HepG2 (cell line): ENCODE measurements around the gene RHCE. TPM values are rescaled to one million over a fixed set of nuclear protein-coding genes. Genes with fewer than 3 reads are reported as not detected.

Experiments
- ARNT ChIP-seq: fragments of 450-650 bp; IDR thresholded peaks from 2 replicates; pipeline ENCODE4 v1.6.1; 2017
- CEBPG ChIP-seq: IDR thresholded peaks from 2 replicates; pipeline ENCODE4 v1.6.1; 2016
- FOXM1 ChIP-seq: sonication (generic); formaldehyde crosslinking; IDR thresholded peaks from 2 replicates; pipeline ENCODE4 v1.5.0; 2020; ENCODE audit warnings: missing genetic modification reagents
- GATAD1 ChIP-seq: IDR thresholded peaks from 2 replicates; pipeline ENCODE4 v1.6.1; 2016; ENCODE audit warnings: missing genetic modification reagents, missing compliant biosample characterization
- KLF13 ChIP-seq: sonication (generic); formaldehyde crosslinking; IDR thresholded peaks from 2 replicates; pipeline ENCODE4 v1.4.0; 2020; ENCODE audit warnings: mild to moderate bottlenecking, missing genetic modification reagents
- KLF15 ChIP-seq: sonication (generic); formaldehyde crosslinking; IDR thresholded peaks from 2 replicates; pipeline ENCODE4 v1.8.1; 2023; ENCODE audit warnings: borderline replicate concordance, mild to moderate bottlenecking, inconsistent platforms, missing genetic modification reagents, mixed read lengths
- NCOR1 ChIP-seq: fragments of 200-600 bp; sonication (generic); IDR thresholded peaks from 2 replicates; pipeline ENCODE4 v1.7.0; 2017; ENCODE audit warnings: antibody characterized with exemption, low read length, borderline replicate concordance
- RBAK ChIP-seq: sonication (generic); formaldehyde crosslinking; IDR thresholded peaks from 2 replicates; pipeline ENCODE4 v1.5.1; 2020; ENCODE audit warnings: mild to moderate bottlenecking, missing genetic modification reagents
- ZBTB49 ChIP-seq: sonication (generic); formaldehyde crosslinking; IDR thresholded peaks from 2 replicates; pipeline ENCODE4 v1.4.0; 2020; ENCODE audit warnings: missing genetic modification reagents, borderline replicate concordance
- ZFX ChIP-seq: sonication (generic); formaldehyde crosslinking; IDR thresholded peaks from 2 replicates; pipeline ENCODE4 v1.4.0; 2020; ENCODE audit warnings: mild to moderate bottlenecking, low read depth, missing genetic modification reagents, moderate library complexity
- ZNF232 ChIP-seq: sonication (generic); formaldehyde crosslinking; IDR thresholded peaks from 2 replicates; pipeline ENCODE4 v1.4.0; 2020; ENCODE audit warnings: missing genetic modification reagents, borderline replicate concordance
- ZNF264 ChIP-seq: sonication (generic); formaldehyde crosslinking; IDR thresholded peaks from 2 replicates; pipeline ENCODE4 v1.4.0; 2020; ENCODE audit warnings: missing genetic modification reagents
- ZNF275 ChIP-seq: sonication (generic); formaldehyde crosslinking; IDR thresholded peaks from 2 replicates; pipeline ENCODE4 v1.8.0; 2022; ENCODE audit warnings: missing genetic modification reagents, mild to moderate bottlenecking, inconsistent platforms, borderline replicate concordance
- ZNF570 ChIP-seq: sonication (generic); formaldehyde crosslinking; IDR thresholded peaks from 2 replicates; pipeline ENCODE4 v1.4.0; 2020; ENCODE audit warnings: mild to moderate bottlenecking, missing genetic modification reagents, borderline replicate concordance
- ZNF660 ChIP-seq: sonication (generic); formaldehyde crosslinking; IDR thresholded peaks from 2 replicates; pipeline ENCODE4 v1.5.1; 2020; ENCODE audit warnings: mild to moderate bottlenecking, low read depth, missing genetic modification reagents, borderline replicate concordance
- polyA plus RNA-seq, 8 experiments: library from polyadenylated mRNA; depleted of rRNA in 3 of 8; stranded (reverse) in 7 of 8; unstranded in 1 of 8; fragments of >200 nt; fragmentation: Illumina TruSeq in 4 of 8; extraction: Trizol in 4 of 8; gene quantifications; 2 replicates each; pipeline versions ENCODE4 v1.2.1 to v1.2.3, GENCODE V29; 2011 to 2016; ENCODE audit warnings: low read depth in 4 of 8, missing spikeins in 1 of 8, mixed read lengths in 1 of 8; ENCODE audit not compliant: insufficient read depth in 1 of 8
- total RNA-seq, 5 experiments: library from RNA; depleted of rRNA; stranded (reverse); fragments of >200 nt; fragmentation: Illumina TruSeq; extraction: Trizol; gene quantifications; 2 replicates each; pipeline ENCODE4 v1.2.3, GENCODE V29; 2016; ENCODE audit warnings: low read depth in 1 of 5
- TF ChIP-seq, protein P1 (sequence below): sonication (generic); formaldehyde crosslinking; IDR thresholded peaks from 2 replicates; pipeline ENCODE4 v1.5.0; 2020; ENCODE audit warnings: mild to moderate bottlenecking, missing genetic modification reagents, borderline replicate concordance
- TF ChIP-seq, protein P2 (sequence below), 2 experiments: IDR thresholded peaks; 2 replicates each; pipeline ENCODE4 v1.6.1; 2011 to 2012; ENCODE audit warnings: low read length in 2 of 2, borderline replicate concordance in 1 of 2, low read depth in 1 of 2, mild to moderate bottlenecking in 1 of 2, moderate library complexity in 1 of 2

Gene RHCE
- total and polyA plus RNA-seq, 2 of the 13 experiments (the other 11 are each of a cell fraction or from before 2014, with no cell fraction given) = 0.30 TPM; not detected in 1

DNA sequence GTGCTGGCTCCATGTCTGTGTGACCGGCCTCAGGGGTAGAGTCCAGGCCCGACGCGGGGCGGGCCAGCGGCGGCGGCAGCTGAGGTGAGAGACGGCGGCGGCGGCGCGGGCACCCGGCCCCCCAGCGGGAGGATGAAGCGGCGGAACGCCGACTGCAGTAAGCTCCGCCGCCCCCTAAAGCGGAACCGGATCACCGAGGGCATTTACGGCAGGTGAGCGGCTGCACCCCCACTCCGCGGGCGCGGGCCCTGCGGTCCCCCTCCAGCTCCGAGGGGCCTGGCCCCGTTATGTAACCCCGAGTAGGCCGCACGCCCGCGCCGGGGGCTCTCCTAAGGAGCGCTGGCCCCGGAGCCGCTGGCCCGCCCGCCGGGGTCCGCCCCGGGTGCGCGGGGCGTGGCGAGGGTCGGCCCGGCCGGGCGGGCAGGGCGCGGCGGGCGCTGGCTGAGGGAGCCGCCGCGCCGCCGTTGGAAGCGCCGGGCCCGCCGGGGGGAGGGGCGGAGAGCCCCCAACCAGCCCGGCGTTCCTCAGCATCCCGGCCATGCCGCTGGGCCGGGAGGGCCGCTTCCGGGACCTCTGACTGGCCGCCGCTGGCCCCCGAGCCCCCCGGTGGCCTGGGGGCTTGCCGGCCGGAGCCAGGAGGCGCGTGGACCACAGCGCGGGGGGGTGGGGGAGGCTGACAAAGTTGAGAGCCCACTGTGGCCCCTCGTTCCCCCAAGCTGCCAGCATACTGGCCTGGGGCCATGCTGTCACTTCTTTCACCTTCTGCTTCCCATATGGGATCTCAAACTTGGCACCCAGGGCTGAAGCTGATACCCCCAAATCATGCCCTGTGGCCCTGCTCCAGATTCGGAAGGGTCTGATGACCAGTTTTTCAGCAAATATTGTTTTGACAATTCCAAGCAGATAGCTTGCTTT, 10.6 kb upstream of the RHCE start (continued):
- TF ChIP-seq, protein P1, sequence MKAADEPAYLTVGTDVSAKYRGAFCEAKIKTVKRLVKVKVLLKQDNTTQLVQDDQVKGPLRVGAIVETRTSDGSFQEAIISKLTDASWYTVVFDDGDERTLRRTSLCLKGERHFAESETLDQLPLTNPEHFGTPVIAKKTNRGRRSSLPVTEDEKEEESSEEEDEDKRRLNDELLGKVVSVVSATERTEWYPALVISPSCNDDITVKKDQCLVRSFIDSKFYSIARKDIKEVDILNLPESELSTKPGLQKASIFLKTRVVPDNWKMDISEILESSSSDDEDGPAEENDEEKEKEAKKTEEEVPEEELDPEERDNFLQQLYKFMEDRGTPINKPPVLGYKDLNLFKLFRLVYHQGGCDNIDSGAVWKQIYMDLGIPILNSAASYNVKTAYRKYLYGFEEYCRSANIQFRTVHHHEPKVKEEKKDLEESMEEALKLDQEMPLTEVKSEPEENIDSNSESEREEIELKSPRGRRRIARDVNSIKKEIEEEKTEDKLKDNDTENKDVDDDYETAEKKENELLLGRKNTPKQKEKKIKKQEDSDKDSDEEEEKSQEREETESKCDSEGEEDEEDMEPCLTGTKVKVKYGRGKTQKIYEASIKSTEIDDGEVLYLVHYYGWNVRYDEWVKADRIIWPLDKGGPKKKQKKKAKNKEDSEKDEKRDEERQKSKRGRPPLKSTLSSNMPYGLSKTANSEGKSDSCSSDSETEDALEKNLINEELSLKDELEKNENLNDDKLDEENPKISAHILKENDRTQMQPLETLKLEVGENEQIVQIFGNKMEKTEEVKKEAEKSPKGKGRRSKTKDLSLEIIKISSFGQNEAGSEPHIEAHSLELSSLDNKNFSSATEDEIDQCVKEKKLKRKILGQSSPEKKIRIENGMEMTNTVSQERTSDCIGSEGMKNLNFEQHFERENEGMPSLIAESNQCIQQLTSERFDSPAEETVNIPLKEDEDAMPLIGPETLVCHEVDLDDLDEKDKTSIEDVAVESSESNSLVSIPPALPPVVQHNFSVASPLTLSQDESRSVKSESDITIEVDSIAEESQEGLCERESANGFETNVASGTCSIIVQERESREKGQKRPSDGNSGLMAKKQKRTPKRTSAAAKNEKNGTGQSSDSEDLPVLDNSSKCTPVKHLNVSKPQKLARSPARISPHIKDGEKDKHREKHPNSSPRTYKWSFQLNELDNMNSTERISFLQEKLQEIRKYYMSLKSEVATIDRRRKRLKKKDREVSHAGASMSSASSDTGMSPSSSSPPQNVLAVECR (CRISPR knock-in tag) = peak; percentile 30; the same call in 1 of the 2 replicates
- no peak for TF ChIP-seq CEBPG (CRISPR knock-in tag)
- TF ChIP-seq RBAK (CRISPR knock-in tag) = no peak
- TF ChIP-seq ZNF275 = no peak
- no peak for TF ChIP-seq GATAD1
- no peak for TF ChIP-seq ARNT
- TF ChIP-seq FOXM1 (CRISPR knock-in tag) = no peak
- TF ChIP-seq ZFX (CRISPR knock-in tag) = peak; percentile 65; the same call in 1 of the 2 replicates
- TF ChIP-seq ZNF264 (CRISPR knock-in tag) = no peak
- TF ChIP-seq KLF15 (CRISPR knock-in tag) = no peak
- TF ChIP-seq, protein P2, sequence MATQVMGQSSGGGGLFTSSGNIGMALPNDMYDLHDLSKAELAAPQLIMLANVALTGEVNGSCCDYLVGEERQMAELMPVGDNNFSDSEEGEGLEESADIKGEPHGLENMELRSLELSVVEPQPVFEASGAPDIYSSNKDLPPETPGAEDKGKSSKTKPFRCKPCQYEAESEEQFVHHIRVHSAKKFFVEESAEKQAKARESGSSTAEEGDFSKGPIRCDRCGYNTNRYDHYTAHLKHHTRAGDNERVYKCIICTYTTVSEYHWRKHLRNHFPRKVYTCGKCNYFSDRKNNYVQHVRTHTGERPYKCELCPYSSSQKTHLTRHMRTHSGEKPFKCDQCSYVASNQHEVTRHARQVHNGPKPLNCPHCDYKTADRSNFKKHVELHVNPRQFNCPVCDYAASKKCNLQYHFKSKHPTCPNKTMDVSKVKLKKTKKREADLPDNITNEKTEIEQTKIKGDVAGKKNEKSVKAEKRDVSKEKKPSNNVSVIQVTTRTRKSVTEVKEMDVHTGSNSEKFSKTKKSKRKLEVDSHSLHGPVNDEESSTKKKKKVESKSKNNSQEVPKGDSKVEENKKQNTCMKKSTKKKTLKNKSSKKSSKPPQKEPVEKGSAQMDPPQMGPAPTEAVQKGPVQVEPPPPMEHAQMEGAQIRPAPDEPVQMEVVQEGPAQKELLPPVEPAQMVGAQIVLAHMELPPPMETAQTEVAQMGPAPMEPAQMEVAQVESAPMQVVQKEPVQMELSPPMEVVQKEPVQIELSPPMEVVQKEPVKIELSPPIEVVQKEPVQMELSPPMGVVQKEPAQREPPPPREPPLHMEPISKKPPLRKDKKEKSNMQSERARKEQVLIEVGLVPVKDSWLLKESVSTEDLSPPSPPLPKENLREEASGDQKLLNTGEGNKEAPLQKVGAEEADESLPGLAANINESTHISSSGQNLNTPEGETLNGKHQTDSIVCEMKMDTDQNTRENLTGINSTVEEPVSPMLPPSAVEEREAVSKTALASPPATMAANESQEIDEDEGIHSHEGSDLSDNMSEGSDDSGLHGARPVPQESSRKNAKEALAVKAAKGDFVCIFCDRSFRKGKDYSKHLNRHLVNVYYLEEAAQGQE (IDR thresholded peaks at IDR 0.05; ENCODE audit: borderline replicate concordance in 1 of 2, low read depth in 1 of 2, low read length in 2 of 2) = no peak
- TF ChIP-seq NCOR1 = no peak
- TF ChIP-seq ZNF232 (CRISPR knock-in tag) = no peak
- no peak for TF ChIP-seq KLF13
- TF ChIP-seq ZBTB49 (CRISPR knock-in tag) = no peak
- no peak for TF ChIP-seq ZNF660 (CRISPR knock-in tag)
- TF ChIP-seq ZNF570 (CRISPR knock-in tag) = no peak
